OCI-LY1 (cell line): ENCODE data around the gene MOK.
"Not testable (repeated sequence)": the region's sequence is repeated elsewhere in the genome, so short reads cannot be mapped to it uniquely, and the experiment has no call there.

Experiments used
- H2AFZ ChIP-seq: fragments of 200-600 bp; sonication (generic), shearing (Covaris generic); 2 replicates; pipeline ENCODE4 v1.6.0; 2014; ENCODE audit warnings: antibody characterized with exemption, mild to moderate bottlenecking, low read length
- H3F3A ChIP-seq: fragments of 200-600 bp; sonication (generic), shearing (Covaris generic); 2 replicates; pipeline ENCODE4 v1.6.0; 2014; ENCODE audit warnings: mild to moderate bottlenecking, antibody characterized with exemption, low read length, moderate library complexity; ENCODE audit not compliant: insufficient read depth
- H3K27ac ChIP-seq: fragments of 200-600 bp; sonication (generic); 2 replicates; pipeline ENCODE4 v1.5.1; 2014; ENCODE audit warnings: low read length, mixed run types, mild to moderate bottlenecking, low read depth; ENCODE audit not compliant: poor library complexity, severe bottlenecking
- H3K27me3 ChIP-seq: fragments of 200-600 bp; sonication (generic); 2 replicates; pipeline ENCODE4 v1.6.0; 2014; ENCODE audit warnings: antibody characterized with exemption, mild to moderate bottlenecking, low read length, moderate library complexity; ENCODE audit not compliant: insufficient read depth
- H3K36me3 ChIP-seq: fragments of 200-600 bp; sonication (generic); 2 replicates; pipeline ENCODE4 v1.6.1; 2014; ENCODE audit warnings: mild to moderate bottlenecking, antibody characterized with exemption, low read length, moderate library complexity, mixed read lengths; ENCODE audit not compliant: insufficient read depth
- H3K4me1 ChIP-seq: fragments of 200-600 bp; sonication (generic); 2 replicates; pipeline ENCODE4 v1.5.1; 2014; ENCODE audit warnings: mild to moderate bottlenecking, low read length, moderate library complexity; ENCODE audit not compliant: insufficient read depth, severe bottlenecking
- H3K4me2 ChIP-seq: fragments of 200-600 bp; sonication (generic), shearing (Covaris generic); 2 replicates; pipeline ENCODE4 v1.6.1; 2014; ENCODE audit warnings: low read length
- H3K4me3 ChIP-seq: fragments of 200-600 bp; sonication (generic); 2 replicates; pipeline ENCODE4 v1.5.1; 2014; ENCODE audit warnings: low read length, low read depth, mild to moderate bottlenecking, mixed read lengths; ENCODE audit not compliant: poor library complexity, severe bottlenecking
- H3K79me2 ChIP-seq: fragments of 200-600 bp; shearing (Covaris generic); 2 replicates; pipeline ENCODE4 v1.6.1; 2016; ENCODE audit warnings: mixed run types, low read length, mixed read lengths; ENCODE audit not compliant: insufficient read depth
- H3K9ac ChIP-seq: fragments of 200-600 bp; sonication (generic), shearing (Covaris generic); 2 replicates; pipeline ENCODE4 v1.6.1; 2014; ENCODE audit warnings: mild to moderate bottlenecking, low read length, mixed read lengths
- H3K9me2 ChIP-seq: fragments of 200-600 bp; sonication (generic), shearing (Covaris generic); 2 replicates; pipeline ENCODE4 v1.6.1; 2014; ENCODE audit warnings: low read depth, mild to moderate bottlenecking, low read length, mixed read lengths
- H3K9me3 ChIP-seq: fragments of 200-600 bp; shearing (Covaris generic); 2 replicates; pipeline ENCODE4 v1.6.1; 2014; ENCODE audit warnings: low read length, mixed read lengths
- H4K20me1 ChIP-seq: fragments of 200-600 bp; sonication (generic), shearing (Covaris generic); 2 replicates; pipeline ENCODE4 v1.6.0; 2016; ENCODE audit warnings: mild to moderate bottlenecking, low read length; ENCODE audit not compliant: insufficient read depth
- CTCF ChIP-seq: fragments of 200-600 bp; sonication (generic), shearing (Covaris generic); IDR thresholded peaks from 2 replicates; pipeline ENCODE4 v1.5.1; 2017; ENCODE audit warnings: mild to moderate bottlenecking, antibody characterized with exemption, low read length, moderate library complexity, mixed read lengths
- EZH2 ChIP-seq: fragments of 200-600 bp; sonication (generic), shearing (Covaris generic); IDR thresholded peaks from 2 replicates; pipeline ENCODE4 v1.8.0; 2017; ENCODE audit warnings: borderline replicate concordance, mixed run types, mild to moderate bottlenecking, antibody characterized with exemption, low read length, moderate library complexity, mixed read lengths

The MOK gene

GRCh38 chr14:102330806-102331205 is 25.8 kb upstream of the MOK start:
- no peaks in the 10 kb centered on the region for H3K27me3 ChIP-seq
- H3F3A ChIP-seq = no peaks in the 10 kb centered on the region
- H3K27ac ChIP-seq = no peak overlapping the region
- no peaks in the 10 kb centered on the region for H4K20me1 ChIP-seq
- H3K4me2 ChIP-seq = no peak overlapping the region
- no peaks in the 10 kb centered on the region for H3K79me2 ChIP-seq
- TF ChIP-seq EZH2 (no peak), CTCF (no peak)
- no peak overlapping the region for H3K4me3 ChIP-seq
- H3K9me2 ChIP-seq = no peaks in the 10 kb centered on the region
- H3K4me1 ChIP-seq = no peaks in the 10 kb centered on the region
- H3K9me3 ChIP-seq = no peaks in the 10 kb centered on the region
- H2AFZ ChIP-seq = no peak overlapping the region
- H3K36me3 ChIP-seq = no peaks in the 10 kb centered on the region
- H3K9ac ChIP-seq = no peak overlapping the region

- not testable (repeated sequence) for H2AFZ ChIP-seq, H3K27ac ChIP-seq, H3K9me3 ChIP-seq, H3K4me3 ChIP-seq, H3K4me1 ChIP-seq, H3K4me2 ChIP-seq, H3K9me2 ChIP-seq, H3K36me3 ChIP-seq, H4K20me1 ChIP-seq, H3K27me3 ChIP-seq, H3F3A ChIP-seq, H3K9ac ChIP-seq, H3K79me2 ChIP-seq
Observed at GRCh38 chr14:102329381-102329780, 24.4 kb upstream of the MOK start.

GRCh38 chr14:102326583-102326982 is 21.6 kb upstream of the MOK start:
- TF ChIP-seq CTCF = no peak
- no peak for TF ChIP-seq EZH2
- H3K9me2 ChIP-seq = no peaks in the 10 kb centered on the region
- H3K4me2 ChIP-seq = no peak overlapping the region

GRCh38 chr14:102325791-102326345 is 20.9 kb upstream of the MOK start:
- Histone ChIP-seq H3K4me1 (peaks cover under 1% of the 10 kb centered on the region), H3K9me3 (no peaks in the 10 kb centered on the region), H3K27me3 (no peaks in the 10 kb centered on the region), H2AFZ (no peak overlapping the region), H3K79me2 (no peaks in the 10 kb centered on the region), H4K20me1 (no peaks in the 10 kb centered on the region), H3K4me2 (no peak overlapping the region), H3K9ac (no peak overlapping the region), H3K4me3 (no peak overlapping the region), H3K27ac (no peak overlapping the region), H3K36me3 (no peaks in the 10 kb centered on the region), H3K9me2 (no peaks in the 10 kb centered on the region), H3F3A (no peaks in the 10 kb centered on the region)
- TF ChIP-seq CTCF = no peak
- TF ChIP-seq EZH2 = no peak

More at GRCh38 chr14:102326583-102326982, 21.6 kb upstream of the MOK start:
- Histone ChIP-seq H4K20me1 (no peaks in the 10 kb centered on the region), H3F3A (no peaks in the 10 kb centered on the region), H3K9ac (no peak overlapping the region), H2AFZ (no peak overlapping the region), H3K36me3 (no peaks in the 10 kb centered on the region), H3K27me3 (no peaks in the 10 kb centered on the region), H3K4me3 (no peak overlapping the region), H3K4me1 (no peaks in the 10 kb centered on the region), H3K27ac (no peak overlapping the region), H3K79me2 (no peaks in the 10 kb centered on the region), H3K9me3 (no peaks in the 10 kb centered on the region)
